Thymus (tissue), 11 donors: ENCODE results near the gene GPN1. TPM values are rescaled to one million over a fixed set of nuclear protein-coding genes. Genes with fewer than 3 reads are reported as not detected.

Experiments
- DNase-seq, 9 donors: peaks; one replicate each; pipeline ENCODE4 v3.0.0-alpha.2; 2013; ENCODE audit warnings: low spot score in 9 of 9, low read depth in 6 of 9, missing footprints in 1 of 9
- H3K27ac ChIP-seq, 2 donors: one replicate each; pipeline ENCODE4 v1.5.1; 2013; ENCODE audit warnings: control low read depth in 1 of 2, low read depth in 1 of 2, low read length in 1 of 2, mild to moderate bottlenecking in 1 of 2, moderate library complexity in 1 of 2
- H3K27me3 ChIP-seq, 2 donors: one replicate each; pipeline ENCODE4 v1.5.1; 2013; ENCODE audit warnings: low read length in 1 of 2; ENCODE audit not compliant: control insufficient read depth in 2 of 2, insufficient read depth in 1 of 2
- H3K36me3 ChIP-seq, 2 donors: one replicate each; pipeline ENCODE4 v1.5.1; 2013; ENCODE audit warnings: low read length in 1 of 2, mild to moderate bottlenecking in 1 of 2, moderate library complexity in 1 of 2; ENCODE audit not compliant: control insufficient read depth in 2 of 2, insufficient read depth in 2 of 2
- H3K4me1 ChIP-seq, 2 donors: one replicate each; pipeline ENCODE4 v1.5.1; 2013; ENCODE audit warnings: low read length in 2 of 2; ENCODE audit not compliant: control insufficient read depth in 2 of 2, insufficient read depth in 2 of 2
- H3K4me3 ChIP-seq, 2 donors: one replicate each; pipeline ENCODE4 v1.5.1; 2013; ENCODE audit warnings: low read length in 2 of 2, control low read depth in 1 of 2, mild to moderate bottlenecking in 1 of 2
- H3K9me3 ChIP-seq, 2 donors: one replicate each; pipeline ENCODE4 v1.5.1; 2013; ENCODE audit warnings: low read length in 1 of 2, mild to moderate bottlenecking in 1 of 2; ENCODE audit not compliant: control insufficient read depth in 2 of 2, insufficient read depth in 1 of 2
- WGBS: extraction: QIAGEN DNeasy Blood & Tissue Kit; methylation state at CpG from one replicate; pipeline ENCODE4 v1.1.7; 2013; 5-methylcytosine and 5-hydroxymethylcytosine counted together
- polyA plus RNA-seq: library from polyadenylated mRNA; stranded (reverse); fragments of 200-250 nt; gene quantifications from one replicate; pipeline ENCODE4 v1.2.3, GENCODE V29; 2013
- total RNA-seq: library from RNA; stranded (reverse); fragments of 120-200 nt; gene quantifications from one replicate; pipeline ENCODE4 v1.2.4, GENCODE V29; 2013
- donor health status: healthy.

GPN1 gene
- total and polyA plus RNA-seq, 2 donors: 33.9 to 35.1 TPM

- H3K36me3 ChIP-seq: peaks cover 55 to 70% of the 10 kb centered on the region in 2 donors
- WGBS: 96% methylated on average over 3 of the region's 3 CpGs
- no peaks in the 10 kb centered on the region for H3K27me3 ChIP-seq
- H3K27ac ChIP-seq: no peak overlapping the region
- no peak for DNase-seq
- H3K9me3 ChIP-seq: no peaks in the 10 kb centered on the region
- H3K4me1 ChIP-seq: no peaks in the 10 kb centered on the region
- H3K4me3 ChIP-seq: no peak overlapping the region
Observed at GRCh38 chr2:27638037-27638637, 9.3 kb downstream of the GPN1 start.

GRCh38 chr2:27638709-27639108 lies 9.9 kb downstream of the GPN1 start:
- Histone ChIP-seq H3K36me3 (peaks cover 52 to 73% of the 10 kb centered on the region in 2 donors), H3K4me1 (no peaks in the 10 kb centered on the region), H3K4me3 (no peak overlapping the region), H3K27ac (no peak overlapping the region), H3K9me3 (no peaks in the 10 kb centered on the region), H3K27me3 (no peaks in the 10 kb centered on the region)
- 83% methylated on average over 3 of the region's 3 CpGs for WGBS
- no peak for DNase-seq

GRCh38 chr2:27640722-27641245 lies 11.9 kb downstream of the GPN1 start:
- H3K27ac ChIP-seq: no peak overlapping the region
- no peak for DNase-seq
- H3K36me3 ChIP-seq: peaks cover 46 to 68% of the 10 kb centered on the region in 2 donors
- no peaks in the 10 kb centered on the region for H3K4me1 ChIP-seq
- WGBS: over 99% methylated on average over 2 of the region's 2 CpGs
- no peaks in the 10 kb centered on the region for H3K27me3 ChIP-seq
- no peak overlapping the region for H3K4me3 ChIP-seq
- no peaks in the 10 kb centered on the region for H3K9me3 ChIP-seq

GRCh38 chr2:27645197-27645596 lies 16.3 kb downstream of the GPN1 start:
- no peaks in the 10 kb centered on the region for H3K4me1 ChIP-seq
- peaks cover 48 to 73% of the 10 kb centered on the region in 2 donors for H3K36me3 ChIP-seq
- H3K27me3 ChIP-seq: no peaks in the 10 kb centered on the region
- no peak overlapping the region for H3K27ac ChIP-seq
- H3K9me3 ChIP-seq: no peaks in the 10 kb centered on the region
- DNase-seq: no peak
- no peak overlapping the region for H3K4me3 ChIP-seq

GRCh38 chr2:27647289-27647688 lies 18.4 kb downstream of the GPN1 start:
- Histone ChIP-seq H3K4me3 (no peak overlapping the region), H3K4me1 (no peaks in the 10 kb centered on the region), H3K9me3 (no peaks in the 10 kb centered on the region), H3K27me3 (no peaks in the 10 kb centered on the region), H3K27ac (no peak overlapping the region), H3K36me3 (peaks cover 45 to 72% of the 10 kb centered on the region in 2 donors)
- no peak for DNase-seq

- Histone ChIP-seq H3K4me1 (no peaks in the 10 kb centered on the region), H3K36me3 (peaks cover 48 to 74% of the 10 kb centered on the region in 2 donors), H3K27ac (no peak overlapping the region), H3K9me3 (no peaks in the 10 kb centered on the region), H3K4me3 (no peak overlapping the region), H3K27me3 (no peaks in the 10 kb centered on the region)
- DNase-seq: no peak
- 99% methylated on average over 4 of the region's 4 CpGs for WGBS
Observed at GRCh38 chr2:27647737-27648136, 18.9 kb downstream of the GPN1 start.

- Histone ChIP-seq H3K36me3 (peaks cover 65 to 91% of the 10 kb centered on the region in 2 donors), H3K9me3 (no peaks in the 10 kb centered on the region), H3K4me3 (no peak overlapping the region), H3K27ac (no peak overlapping the region), H3K4me1 (no peaks in the 10 kb centered on the region), H3K27me3 (no peaks in the 10 kb centered on the region)
- DNase-seq: no peak
- WGBS: 96% methylated on average over 4 of the region's 4 CpGs
Observed at GRCh38 chr2:27651056-27651455, 22.2 kb downstream of the GPN1 start.

- H3K27me3 ChIP-seq: no peaks in the 10 kb centered on the region
- H3K36me3 ChIP-seq: peaks cover 67 to 93% of the 10 kb centered on the region in 2 donors
- no peaks in the 10 kb centered on the region for H3K9me3 ChIP-seq
- no peak overlapping the region for H3K4me3 ChIP-seq
- no peak for DNase-seq
- no peak overlapping the region for H3K27ac ChIP-seq
- no peaks in the 10 kb centered on the region for H3K4me1 ChIP-seq
Observed at GRCh38 chr2:27652341-27652740, 23.5 kb downstream of the GPN1 start.

GRCh38 chr2:27652790-27653189 lies 23.9 kb downstream of the GPN1 start:
- WGBS: 99% methylated on average over 1 of the region's 1 CpG
- peaks cover 66 to 93% of the 10 kb centered on the region in 2 donors for H3K36me3 ChIP-seq
- H3K27me3 ChIP-seq: no peaks in the 10 kb centered on the region
- no peaks in the 10 kb centered on the region for H3K9me3 ChIP-seq
- DNase-seq: no peak
- no peak overlapping the region for H3K27ac ChIP-seq
- no peak overlapping the region for H3K4me3 ChIP-seq
- H3K4me1 ChIP-seq: no peaks in the 10 kb centered on the region
